Measurements from ENCODE around the gene SYNPO2.
"Not testable (repeated sequence)": the region's sequence is repeated elsewhere in the genome, so short reads cannot be mapped to it uniquely, and the experiment has no call there.

SYNPO2 gene

GRCh38 chr4:119067670-119068360 is 179.2 kb downstream of the SYNPO2 start:
- not testable (repeated sequence) for DNase-seq (ENCODE audit: low spot score)

GRCh38 chr4:119068529-119068962 is 179.9 kb downstream of the SYNPO2 start:
- DNase-seq (ENCODE audit: low spot score): no peak

- DNase-seq (ENCODE audit: low spot score): no peak
Observed at GRCh38 chr4:119070301-119070700, 181.6 kb downstream of the SYNPO2 start.

- DNase-seq (ENCODE audit: low spot score): no peak
Observed at GRCh38 chr4:119080721-119081541, 192.3 kb downstream of the SYNPO2 start.

- DNase-seq (ENCODE audit: low spot score): no peak
Observed at GRCh38 chr4:119081542-119081859, 192.8 kb downstream of the SYNPO2 start.

- DNase-seq (ENCODE audit: low spot score): no peak
Observed at GRCh38 chr4:119081943-119082342, 193.3 kb downstream of the SYNPO2 start.

- no peak for DNase-seq (ENCODE audit: low spot score)
Observed at GRCh38 chr4:119082661-119083060, 194.0 kb downstream of the SYNPO2 start.

GRCh38 chr4:119084513-119084912 is 195.9 kb downstream of the SYNPO2 start:
- no peak for DNase-seq (ENCODE audit: low spot score)

- no peak for DNase-seq (ENCODE audit: low spot score)
Observed at GRCh38 chr4:119087121-119087520, 198.5 kb downstream of the SYNPO2 start.

- DNase-seq (ENCODE audit: low spot score): no peak
Observed at GRCh38 chr4:119087656-119088055, 199.0 kb downstream of the SYNPO2 start.

- DNase-seq (ENCODE audit: low spot score): no peak
Observed at GRCh38 chr4:119093042-119093827, 204.6 kb downstream of the SYNPO2 start.

GRCh38 chr4:119097282-119097900 is 208.7 kb downstream of the SYNPO2 start:
- no peak for DNase-seq (ENCODE audit: low spot score)

GRCh38 chr4:119098306-119098705 is 209.7 kb downstream of the SYNPO2 start:
- DNase-seq (ENCODE audit: low spot score): no peak

- no peak for DNase-seq (ENCODE audit: low spot score)
Observed at GRCh38 chr4:119099227-119099810, 210.7 kb downstream of the SYNPO2 start.

GRCh38 chr4:119100655-119101054 is 212.0 kb downstream of the SYNPO2 start:
- DNase-seq (ENCODE audit: low spot score): no peak

- DNase-seq (ENCODE audit: low spot score): no peak
Observed at GRCh38 chr4:119103263-119103662, 214.6 kb downstream of the SYNPO2 start.

GRCh38 chr4:119104644-119105273 is 216.1 kb downstream of the SYNPO2 start:
- no peak for DNase-seq (ENCODE audit: low spot score)

GRCh38 chr4:119105605-119106004 is 217.0 kb downstream of the SYNPO2 start:
- no peak for DNase-seq (ENCODE audit: low spot score)

GRCh38 chr4:119106036-119107000 is 217.7 kb downstream of the SYNPO2 start:
- no peak for DNase-seq (ENCODE audit: low spot score)

GRCh38 chr4:119110121-119110520 is 221.5 kb downstream of the SYNPO2 start:
- DNase-seq (ENCODE audit: low spot score): no peak

Measured in HuH-7 (cell line).